OCI-LY1 (cell line): Measurements from ENCODE around the gene SH3BP4.

Source experiments
- H2AFZ ChIP-seq: fragments of 200-600 bp; sonication (generic), shearing (Covaris generic); 2 replicates; pipeline ENCODE4 v1.6.0; 2014; ENCODE audit warnings: antibody characterized with exemption, mild to moderate bottlenecking, low read length
- H3F3A ChIP-seq: fragments of 200-600 bp; sonication (generic), shearing (Covaris generic); 2 replicates; pipeline ENCODE4 v1.6.0; 2014; ENCODE audit warnings: mild to moderate bottlenecking, antibody characterized with exemption, low read length, moderate library complexity; ENCODE audit not compliant: insufficient read depth
- H3K27ac ChIP-seq: fragments of 200-600 bp; sonication (generic); 2 replicates; pipeline ENCODE4 v1.5.1; 2014; ENCODE audit warnings: low read length, mixed run types, mild to moderate bottlenecking, low read depth; ENCODE audit not compliant: poor library complexity, severe bottlenecking
- H3K27me3 ChIP-seq: fragments of 200-600 bp; sonication (generic); 2 replicates; pipeline ENCODE4 v1.6.0; 2014; ENCODE audit warnings: antibody characterized with exemption, mild to moderate bottlenecking, low read length, moderate library complexity; ENCODE audit not compliant: insufficient read depth
- H3K36me3 ChIP-seq: fragments of 200-600 bp; sonication (generic); 2 replicates; pipeline ENCODE4 v1.6.1; 2014; ENCODE audit warnings: mild to moderate bottlenecking, antibody characterized with exemption, low read length, moderate library complexity, mixed read lengths; ENCODE audit not compliant: insufficient read depth
- H3K4me1 ChIP-seq: fragments of 200-600 bp; sonication (generic); 2 replicates; pipeline ENCODE4 v1.5.1; 2014; ENCODE audit warnings: mild to moderate bottlenecking, low read length, moderate library complexity; ENCODE audit not compliant: insufficient read depth, severe bottlenecking
- H3K4me2 ChIP-seq: fragments of 200-600 bp; sonication (generic), shearing (Covaris generic); 2 replicates; pipeline ENCODE4 v1.6.1; 2014; ENCODE audit warnings: low read length
- H3K4me3 ChIP-seq: fragments of 200-600 bp; sonication (generic); 2 replicates; pipeline ENCODE4 v1.5.1; 2014; ENCODE audit warnings: low read length, low read depth, mild to moderate bottlenecking, mixed read lengths; ENCODE audit not compliant: poor library complexity, severe bottlenecking
- H3K79me2 ChIP-seq: fragments of 200-600 bp; shearing (Covaris generic); 2 replicates; pipeline ENCODE4 v1.6.1; 2016; ENCODE audit warnings: mixed run types, low read length, mixed read lengths; ENCODE audit not compliant: insufficient read depth
- H3K9ac ChIP-seq: fragments of 200-600 bp; sonication (generic), shearing (Covaris generic); 2 replicates; pipeline ENCODE4 v1.6.1; 2014; ENCODE audit warnings: mild to moderate bottlenecking, low read length, mixed read lengths
- H3K9me2 ChIP-seq: fragments of 200-600 bp; sonication (generic), shearing (Covaris generic); 2 replicates; pipeline ENCODE4 v1.6.1; 2014; ENCODE audit warnings: low read depth, mild to moderate bottlenecking, low read length, mixed read lengths
- H3K9me3 ChIP-seq: fragments of 200-600 bp; shearing (Covaris generic); 2 replicates; pipeline ENCODE4 v1.6.1; 2014; ENCODE audit warnings: low read length, mixed read lengths
- H4K20me1 ChIP-seq: fragments of 200-600 bp; sonication (generic), shearing (Covaris generic); 2 replicates; pipeline ENCODE4 v1.6.0; 2016; ENCODE audit warnings: mild to moderate bottlenecking, low read length; ENCODE audit not compliant: insufficient read depth
- CTCF ChIP-seq: fragments of 200-600 bp; sonication (generic), shearing (Covaris generic); IDR thresholded peaks from 2 replicates; pipeline ENCODE4 v1.5.1; 2017; ENCODE audit warnings: mild to moderate bottlenecking, antibody characterized with exemption, low read length, moderate library complexity, mixed read lengths
- EZH2 ChIP-seq: fragments of 200-600 bp; sonication (generic), shearing (Covaris generic); IDR thresholded peaks from 2 replicates; pipeline ENCODE4 v1.8.0; 2017; ENCODE audit warnings: borderline replicate concordance, mixed run types, mild to moderate bottlenecking, antibody characterized with exemption, low read length, moderate library complexity, mixed read lengths

SH3BP4 gene

GRCh38 chr2:234991290-234991689, 39.5 kb downstream of the SH3BP4 start:
- H3K4me1 ChIP-seq: no peaks in the 10 kb centered on the region

GRCh38 chr2:234991793-234992192, 40.0 kb downstream of the SH3BP4 start:
- H3K27me3 ChIP-seq: peaks cover 5% of the 10 kb centered on the region; the same call in 1 of the 2 replicates
- no peak overlapping the region for H3K4me3 ChIP-seq
- H3K36me3 ChIP-seq: no peaks in the 10 kb centered on the region
- no peak overlapping the region for H2AFZ ChIP-seq
- H3K9me3 ChIP-seq: no peaks in the 10 kb centered on the region
- H3K79me2 ChIP-seq: no peaks in the 10 kb centered on the region
- no peaks in the 10 kb centered on the region for H4K20me1 ChIP-seq
- no peaks in the 10 kb centered on the region for H3K9me2 ChIP-seq
- H3K9ac ChIP-seq: no peak overlapping the region
- H3K4me1 ChIP-seq: no peaks in the 10 kb centered on the region
- H3K27ac ChIP-seq: no peak overlapping the region
- H3K4me2 ChIP-seq: no peak overlapping the region
- no peak for TF ChIP-seq CTCF
- no peak for TF ChIP-seq EZH2
- H3F3A ChIP-seq: no peaks in the 10 kb centered on the region

More at GRCh38 chr2:234991290-234991689, 39.5 kb downstream of the SH3BP4 start:
- H3K4me3 ChIP-seq: no peak overlapping the region
- no peak overlapping the region for H2AFZ ChIP-seq
- H4K20me1 ChIP-seq: no peaks in the 10 kb centered on the region
- no peaks in the 10 kb centered on the region for H3K9me3 ChIP-seq
- H3K9ac ChIP-seq: no peak overlapping the region
- no peaks in the 10 kb centered on the region for H3F3A ChIP-seq
- no peak overlapping the region for H3K27ac ChIP-seq
- H3K9me2 ChIP-seq: no peaks in the 10 kb centered on the region
- H3K36me3 ChIP-seq: no peaks in the 10 kb centered on the region
- no peak overlapping the region for H3K4me2 ChIP-seq
- TF ChIP-seq EZH2 (no peak), CTCF (no peak)
- H3K79me2 ChIP-seq: no peaks in the 10 kb centered on the region
- H3K27me3 ChIP-seq: peaks cover 5% of the 10 kb centered on the region; the same call in 1 of the 2 replicates

GRCh38 chr2:234992196-234992595, 40.4 kb downstream of the SH3BP4 start:
- H3K9me2 ChIP-seq: no peaks in the 10 kb centered on the region
- no peaks in the 10 kb centered on the region for H3K36me3 ChIP-seq
- no peak overlapping the region for H2AFZ ChIP-seq
- H4K20me1 ChIP-seq: no peaks in the 10 kb centered on the region
- H3K4me3 ChIP-seq: no peak overlapping the region
- H3K27ac ChIP-seq: no peak overlapping the region
- no peak overlapping the region for H3K9ac ChIP-seq
- H3K4me2 ChIP-seq: no peak overlapping the region
- H3K9me3 ChIP-seq: no peaks in the 10 kb centered on the region
- peaks cover 5% of the 10 kb centered on the region; the same call in 1 of the 2 replicates for H3K27me3 ChIP-seq
- H3K4me1 ChIP-seq: no peaks in the 10 kb centered on the region
- no peaks in the 10 kb centered on the region for H3F3A ChIP-seq
- no peaks in the 10 kb centered on the region for H3K79me2 ChIP-seq
- TF ChIP-seq CTCF: no peak
- no peak for TF ChIP-seq EZH2
